Testis (tissue), 2 donors: ENCODE results near the gene DNASE1L3.

Experiments used
- POLR2A ChIP-seq: fragments of 450-650 bp; IDR thresholded peaks from one replicate; pipeline ENCODE4 v1.6.1; 2017; ENCODE audit warnings: antibody characterized with exemption, mild to moderate bottlenecking, moderate library complexity
- TF ChIP-seq, protein P1 (sequence below), 3 experiments: fragments of 450-650 bp in 2 of 3; fragments of 200-600 bp in 1 of 3; sonication (generic) in 1 of 3; IDR thresholded peaks; one replicate each; pipeline ENCODE4 v1.5.1; 2016 to 2019; ENCODE audit warnings: antibody characterized with exemption in 3 of 3, mild to moderate bottlenecking in 2 of 3, moderate library complexity in 1 of 3

DNA sequence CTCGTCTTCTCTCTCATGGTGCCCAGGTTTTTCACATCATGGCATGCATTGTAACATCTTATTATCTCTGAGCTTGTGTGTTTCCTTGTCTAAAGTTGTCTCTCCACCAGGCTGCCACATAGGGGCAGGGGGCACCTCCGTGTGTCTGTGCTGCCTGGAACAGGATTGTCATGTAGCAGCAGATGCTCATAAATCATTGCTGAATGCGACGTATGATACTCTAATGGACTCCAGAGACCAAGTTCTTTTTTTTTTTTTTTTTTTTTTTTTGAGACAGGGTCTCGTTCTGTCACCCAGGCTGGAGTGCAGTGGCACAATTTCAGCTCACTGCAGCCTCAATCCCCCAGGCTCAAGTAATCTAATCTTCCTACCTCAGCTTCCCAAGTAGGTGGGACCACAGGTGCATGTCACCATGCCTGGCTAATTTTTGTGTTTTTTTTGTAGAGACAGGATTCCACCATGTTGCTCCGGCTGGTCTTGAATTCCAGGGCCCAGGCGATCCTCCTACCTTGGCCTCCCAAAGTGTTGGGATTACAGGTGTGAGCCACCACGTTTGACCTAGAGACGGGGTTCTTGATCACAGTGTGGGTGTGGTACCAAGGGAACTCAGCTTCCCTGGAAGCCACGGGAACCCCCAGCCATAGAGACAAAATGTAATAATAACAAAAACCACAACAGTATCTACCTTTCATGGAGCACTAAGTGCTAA, 4.7 kb upstream of the DNASE1L3 start:
- TF ChIP-seq, protein P1, sequence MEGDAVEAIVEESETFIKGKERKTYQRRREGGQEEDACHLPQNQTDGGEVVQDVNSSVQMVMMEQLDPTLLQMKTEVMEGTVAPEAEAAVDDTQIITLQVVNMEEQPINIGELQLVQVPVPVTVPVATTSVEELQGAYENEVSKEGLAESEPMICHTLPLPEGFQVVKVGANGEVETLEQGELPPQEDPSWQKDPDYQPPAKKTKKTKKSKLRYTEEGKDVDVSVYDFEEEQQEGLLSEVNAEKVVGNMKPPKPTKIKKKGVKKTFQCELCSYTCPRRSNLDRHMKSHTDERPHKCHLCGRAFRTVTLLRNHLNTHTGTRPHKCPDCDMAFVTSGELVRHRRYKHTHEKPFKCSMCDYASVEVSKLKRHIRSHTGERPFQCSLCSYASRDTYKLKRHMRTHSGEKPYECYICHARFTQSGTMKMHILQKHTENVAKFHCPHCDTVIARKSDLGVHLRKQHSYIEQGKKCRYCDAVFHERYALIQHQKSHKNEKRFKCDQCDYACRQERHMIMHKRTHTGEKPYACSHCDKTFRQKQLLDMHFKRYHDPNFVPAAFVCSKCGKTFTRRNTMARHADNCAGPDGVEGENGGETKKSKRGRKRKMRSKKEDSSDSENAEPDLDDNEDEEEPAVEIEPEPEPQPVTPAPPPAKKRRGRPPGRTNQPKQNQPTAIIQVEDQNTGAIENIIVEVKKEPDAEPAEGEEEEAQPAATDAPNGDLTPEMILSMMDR (IDR thresholded peaks at IDR 0.05) = no peak
- TF ChIP-seq POLR2A = no peak
